ENCODE measurements around the gene DCAF16. TPM values are rescaled to one million over a fixed set of nuclear protein-coding genes. Genes with fewer than 3 reads are reported as not detected.

Gene DCAF16
- total and polyA plus RNA-seq, 10 of the 15 experiments (the other 5 are each of a cell fraction or from before 2014, with no cell fraction given) = 5.8 to 48.6 (median 26.0) TPM

- TF ChIP-seq NKRF (conservative IDR thresholded peaks at IDR 0.05) (no peak), RAD51 (IDR thresholded peaks at IDR 0.05) (no peak), SRF (IDR thresholded peaks at IDR 0.05; ENCODE audit: low read depth in 2 of 2, low read length in 2 of 2) (no peak), JUNB (IDR thresholded peaks at IDR 0.05) (no peak), EP300 (IDR thresholded peaks at IDR 0.05; ENCODE audit: borderline replicate concordance in 1 of 2, control insufficient read depth in 1 of 2, low read depth in 2 of 2, low read length in 2 of 2) (no peak), HCFC1 (IDR thresholded peaks at IDR 0.05; ENCODE audit: low read length) (no peak), ASH2L (IDR thresholded peaks at IDR 0.05; ENCODE audit: borderline replicate concordance, low read depth) (no peak), IKZF2 (IDR thresholded peaks at IDR 0.05) (no peak), SMC3 (IDR thresholded peaks at IDR 0.05; ENCODE audit: borderline replicate concordance, low read length) (peak; percentile 22; the same call in 1 of the 2 replicates), CREB1 (IDR thresholded peaks at IDR 0.05; ENCODE audit: low read depth) (no peak)
These were observed 47.8 kb downstream of the DCAF16 start (continued) for GRCh38 chr4:17762726-17763125.

GRCh38 chr4:17761062-17761461 is 49.5 kb downstream of the DCAF16 start:
- Histone ChIP-seq H3K9ac (ENCODE audit: control insufficient read depth, insufficient read depth, low read length) (no peak overlapping the region), H3K36me3 (ENCODE audit: control insufficient read depth in 2 of 2, insufficient read depth in 2 of 2, low read length in 1 of 2) (no peaks in the 10 kb centered on the region), H2AFZ (ENCODE audit: control insufficient read depth, low read depth, low read length) (no peak overlapping the region), H3K27me3 (replicated peaks in 1 of 2; ENCODE audit: control insufficient read depth in 2 of 2, insufficient read depth in 2 of 2, low read length in 1 of 2) (no peaks in the 10 kb centered on the region), H3K4me1 (ENCODE audit: control insufficient read depth, insufficient read depth, low read length) (no peaks in the 10 kb centered on the region), H3K4me3 (no peak overlapping the region), H3K4me2 (ENCODE audit: control insufficient read depth, insufficient read depth) (no peak overlapping the region), H3K79me2 (ENCODE audit: control insufficient read depth, insufficient read depth, low read length) (no peaks in the 10 kb centered on the region), H4K20me1 (ENCODE audit: control insufficient read depth, insufficient read depth) (no peaks in the 10 kb centered on the region), H3K9me3 (replicated peaks; ENCODE audit: control insufficient read depth, insufficient read depth, low read length) (no peaks in the 10 kb centered on the region; the same call in 2 of the 3 replicates), H3K27ac (ENCODE audit: control insufficient read depth, insufficient read depth) (no peak overlapping the region)
- intact Hi-C loops (cut with micrococcal nuclease; ENCODE audit: unreplicated experiment) (loop anchor here (5.0 kb wide), 2 partner anchors 46 to 831 kb away; no protein-coding TSS in a partner anchor), in situ Hi-C loops (cut with MboI) (no loop called here)
- no TSS peak for BruUV-seq (replicated peaks)
- ChIA-PET CTCF (no interaction called here), POLR2A (no interaction called here), RAD21 (ENCODE audit: unreplicated experiment) (no interaction called here), SMC1A (ENCODE audit: uncharacterized antibody, unreplicated experiment) (no interaction called here)
- FAIRE-seq (no peak), DNase-seq (ENCODE audit: low read depth, low spot score) (no peak), ATAC-seq (no peak)
- 7% methylated on average over 1 of the region's 1 CpG for WGBS (ENCODE audit: insufficient coverage, insufficient replicate concordance, low lambda C conversion rate, missing lambda C conversion rate)
- TF ChIP-seq PRDM15 (CRISPR knock-in tag; IDR thresholded peaks at IDR 0.05) (no peak), HDAC6 (IDR thresholded peaks at IDR 0.05; ENCODE audit: unreplicated experiment) (no peak), FOXK2 (IDR thresholded peaks at IDR 0.05) (no peak), STAT3 (IDR thresholded peaks at IDR 0.05; ENCODE audit: low read depth, low read length) (no peak), SUZ12 (IDR thresholded peaks at IDR 0.05; ENCODE audit: unreplicated experiment) (no peak), SRF (IDR thresholded peaks at IDR 0.05; ENCODE audit: low read depth in 2 of 2, low read length in 2 of 2) (peak; percentile 40 to 76; a peak in 3 of 4 replicates), ZNF274 (IDR thresholded peaks at IDR 0.05; ENCODE audit: insufficient read depth, insufficient read length) (no peak)

Data from GM12878 (cell line).